ENCODE measurements around the gene PDCL2.

DNA sequence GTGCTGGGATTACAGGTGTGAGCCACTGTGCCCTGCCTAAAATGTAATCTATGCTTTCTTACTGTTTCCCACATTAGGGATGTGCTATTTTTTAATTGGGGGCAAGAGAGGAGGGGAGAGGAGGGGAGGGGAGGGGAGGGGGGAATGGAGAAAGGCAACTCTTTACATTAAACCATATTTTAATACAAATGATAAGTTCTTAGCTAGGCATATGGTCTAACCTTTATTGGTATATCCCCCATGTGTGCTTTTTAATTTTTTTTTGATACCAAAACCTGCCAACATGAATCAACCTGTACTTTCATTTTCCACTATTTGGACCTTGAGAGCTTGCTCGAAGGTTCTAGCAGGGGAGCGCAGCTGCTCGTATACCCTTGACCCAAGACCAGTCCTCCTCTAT is 51.8 kb downstream of the PDCL2 start:
- TF ChIP-seq, protein P1, sequence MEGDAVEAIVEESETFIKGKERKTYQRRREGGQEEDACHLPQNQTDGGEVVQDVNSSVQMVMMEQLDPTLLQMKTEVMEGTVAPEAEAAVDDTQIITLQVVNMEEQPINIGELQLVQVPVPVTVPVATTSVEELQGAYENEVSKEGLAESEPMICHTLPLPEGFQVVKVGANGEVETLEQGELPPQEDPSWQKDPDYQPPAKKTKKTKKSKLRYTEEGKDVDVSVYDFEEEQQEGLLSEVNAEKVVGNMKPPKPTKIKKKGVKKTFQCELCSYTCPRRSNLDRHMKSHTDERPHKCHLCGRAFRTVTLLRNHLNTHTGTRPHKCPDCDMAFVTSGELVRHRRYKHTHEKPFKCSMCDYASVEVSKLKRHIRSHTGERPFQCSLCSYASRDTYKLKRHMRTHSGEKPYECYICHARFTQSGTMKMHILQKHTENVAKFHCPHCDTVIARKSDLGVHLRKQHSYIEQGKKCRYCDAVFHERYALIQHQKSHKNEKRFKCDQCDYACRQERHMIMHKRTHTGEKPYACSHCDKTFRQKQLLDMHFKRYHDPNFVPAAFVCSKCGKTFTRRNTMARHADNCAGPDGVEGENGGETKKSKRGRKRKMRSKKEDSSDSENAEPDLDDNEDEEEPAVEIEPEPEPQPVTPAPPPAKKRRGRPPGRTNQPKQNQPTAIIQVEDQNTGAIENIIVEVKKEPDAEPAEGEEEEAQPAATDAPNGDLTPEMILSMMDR (IDR thresholded peaks at IDR 0.05 in 2 of 3, conservative IDR thresholded peaks at IDR 0.05 in 1 of 3; ENCODE audit: insufficient read depth in 2 of 3, low read depth in 1 of 3, low read length in 3 of 3), result no peak
- TF ChIP-seq CXXC5 (CRISPR knock-in tag; IDR thresholded peaks at IDR 0.05) (no peak), NR2C1 (IDR thresholded peaks at IDR 0.05) (no peak), NR2C1 (tag; IDR thresholded peaks at IDR 0.05) (no peak), E2F6 (IDR thresholded peaks at IDR 0.05; ENCODE audit: borderline replicate concordance in 1 of 2, extremely low read depth in 1 of 2, insufficient read depth in 1 of 2, insufficient read length in 1 of 2, low read depth in 1 of 2, low read length in 1 of 2, poor library complexity in 1 of 2, severe bottlenecking in 1 of 2) (no peak), POLR2A (conservative IDR thresholded peaks at IDR 0.05) (no peak), ZC3H4 (CRISPR knock-in tag; IDR thresholded peaks at IDR 0.05; ENCODE audit: borderline replicate concordance) (no peak), USF1 (CRISPR knock-in tag; IDR thresholded peaks at IDR 0.05) (no peak)
- TF ChIP-seq, protein P2, sequence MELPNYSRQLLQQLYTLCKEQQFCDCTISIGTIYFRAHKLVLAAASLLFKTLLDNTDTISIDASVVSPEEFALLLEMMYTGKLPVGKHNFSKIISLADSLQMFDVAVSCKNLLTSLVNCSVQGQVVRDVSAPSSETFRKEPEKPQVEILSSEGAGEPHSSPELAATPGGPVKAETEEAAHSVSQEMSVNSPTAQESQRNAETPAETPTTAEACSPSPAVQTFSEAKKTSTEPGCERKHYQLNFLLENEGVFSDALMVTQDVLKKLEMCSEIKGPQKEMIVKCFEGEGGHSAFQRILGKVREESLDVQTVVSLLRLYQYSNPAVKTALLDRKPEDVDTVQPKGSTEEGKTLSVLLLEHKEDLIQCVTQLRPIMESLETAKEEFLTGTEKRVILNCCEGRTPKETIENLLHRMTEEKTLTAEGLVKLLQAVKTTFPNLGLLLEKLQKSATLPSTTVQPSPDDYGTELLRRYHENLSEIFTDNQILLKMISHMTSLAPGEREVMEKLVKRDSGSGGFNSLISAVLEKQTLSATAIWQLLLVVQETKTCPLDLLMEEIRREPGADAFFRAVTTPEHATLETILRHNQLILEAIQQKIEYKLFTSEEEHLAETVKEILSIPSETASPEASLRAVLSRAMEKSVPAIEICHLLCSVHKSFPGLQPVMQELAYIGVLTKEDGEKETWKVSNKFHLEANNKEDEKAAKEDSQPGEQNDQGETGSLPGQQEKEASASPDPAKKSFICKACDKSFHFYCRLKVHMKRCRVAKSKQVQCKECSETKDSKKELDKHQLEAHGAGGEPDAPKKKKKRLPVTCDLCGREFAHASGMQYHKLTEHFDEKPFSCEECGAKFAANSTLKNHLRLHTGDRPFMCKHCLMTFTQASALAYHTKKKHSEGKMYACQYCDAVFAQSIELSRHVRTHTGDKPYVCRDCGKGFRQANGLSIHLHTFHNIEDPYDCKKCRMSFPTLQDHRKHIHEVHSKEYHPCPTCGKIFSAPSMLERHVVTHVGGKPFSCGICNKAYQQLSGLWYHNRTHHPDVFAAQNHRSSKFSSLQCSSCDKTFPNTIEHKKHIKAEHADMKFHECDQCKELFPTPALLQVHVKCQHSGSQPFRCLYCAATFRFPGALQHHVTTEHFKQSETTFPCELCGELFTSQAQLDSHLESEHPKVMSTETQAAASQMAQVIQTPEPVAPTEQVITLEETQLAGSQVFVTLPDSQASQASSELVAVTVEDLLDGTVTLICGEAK (IDR thresholded peaks at IDR 0.05), result no peak
- TF ChIP-seq, protein P2 (CRISPR knock-in tag; IDR thresholded peaks at IDR 0.05), result no peak

All from K562 (cell line).